GM18520 (cell line): ENCODE measurements around the gene TTC8.
"Not testable (repeated sequence)": the region's sequence is repeated elsewhere in the genome, so short reads cannot be mapped to it uniquely, and the experiment has no call there.

Experiments
- ATAC-seq: cut with Tn5 transposase; IDR thresholded peaks from one replicate; pipeline ENCODE4 v1.9.1; 2021; ENCODE audit not compliant: unreplicated experiment

The TTC8 gene

DNA sequence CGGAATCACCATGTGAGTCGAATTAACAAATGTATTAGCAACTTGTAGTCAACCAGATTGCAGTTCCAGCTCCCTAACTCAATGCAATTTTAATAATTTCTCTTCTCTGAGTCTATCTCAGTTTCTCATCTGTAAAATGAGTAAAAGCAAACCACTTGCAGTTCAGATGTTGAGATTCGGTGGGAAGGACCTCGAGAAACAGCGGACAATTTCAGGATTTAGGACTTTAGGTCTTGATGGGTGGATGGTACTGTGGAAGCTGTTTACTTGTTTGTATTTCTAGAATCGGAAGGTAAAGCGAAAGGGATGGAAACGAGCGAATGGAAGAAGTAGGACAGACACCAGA is 510 bp upstream of the TTC8 start:
- no peak for ATAC-seq

DNA sequence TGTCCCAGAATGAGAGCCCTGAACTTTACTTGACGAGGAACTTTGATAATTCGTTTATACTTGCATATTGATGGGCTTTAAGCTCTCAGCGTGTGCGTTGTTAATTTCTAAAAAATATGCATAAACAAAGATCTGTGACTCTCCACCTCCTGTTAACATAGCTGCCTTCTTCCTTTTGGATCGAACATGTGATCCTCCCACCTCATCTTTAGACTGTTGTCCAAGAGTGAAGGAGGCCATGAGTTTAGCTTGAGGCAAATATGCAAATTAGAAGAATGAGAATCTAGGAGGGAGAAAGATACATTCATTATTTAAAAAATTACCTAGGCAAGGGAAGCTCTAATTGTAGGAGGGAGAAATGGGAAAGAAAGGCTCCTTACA is 617 bp downstream of the TTC8 start:
- no peak for ATAC-seq

DNA sequence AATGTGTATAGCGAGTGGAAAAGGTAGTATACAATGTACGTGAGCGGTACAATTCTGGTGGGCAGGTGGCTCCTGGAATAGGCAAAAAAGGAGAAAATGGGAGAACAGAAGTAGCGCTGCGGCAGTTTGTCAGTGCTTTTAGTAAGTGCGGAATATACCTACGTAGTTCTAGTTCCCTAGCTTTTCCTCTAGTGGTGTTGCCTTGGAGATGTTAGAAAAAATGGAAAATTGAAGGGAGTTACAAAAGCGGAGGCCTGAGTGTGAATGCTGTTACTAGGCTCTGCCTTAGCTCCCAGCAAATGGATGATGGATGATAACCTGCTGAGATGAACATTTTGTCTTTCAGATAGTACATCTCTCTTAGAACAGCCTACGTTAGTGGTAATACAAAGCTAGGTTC is 1.1 kb downstream of the TTC8 start:
- no peak for ATAC-seq

DNA sequence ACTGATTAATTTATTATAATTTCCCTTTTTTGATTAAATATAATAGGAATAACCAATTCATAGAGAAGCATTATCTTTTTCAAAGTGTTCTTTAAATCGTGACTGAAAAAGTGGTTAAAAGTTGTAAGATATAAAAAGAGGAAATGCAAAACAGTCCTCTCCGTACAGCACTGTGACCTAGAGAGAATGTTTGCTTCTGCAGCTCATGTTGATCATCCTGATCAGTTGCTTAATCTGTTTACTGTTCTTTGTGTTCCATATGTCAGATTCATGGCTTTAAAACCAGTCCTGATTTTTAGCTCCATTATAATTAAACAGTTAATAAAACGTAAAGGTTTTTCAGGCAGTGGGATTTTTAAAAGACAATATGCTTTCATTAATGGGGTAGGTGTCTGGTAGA is 4.7 kb downstream of the TTC8 start:
- no peak for ATAC-seq

DNA sequence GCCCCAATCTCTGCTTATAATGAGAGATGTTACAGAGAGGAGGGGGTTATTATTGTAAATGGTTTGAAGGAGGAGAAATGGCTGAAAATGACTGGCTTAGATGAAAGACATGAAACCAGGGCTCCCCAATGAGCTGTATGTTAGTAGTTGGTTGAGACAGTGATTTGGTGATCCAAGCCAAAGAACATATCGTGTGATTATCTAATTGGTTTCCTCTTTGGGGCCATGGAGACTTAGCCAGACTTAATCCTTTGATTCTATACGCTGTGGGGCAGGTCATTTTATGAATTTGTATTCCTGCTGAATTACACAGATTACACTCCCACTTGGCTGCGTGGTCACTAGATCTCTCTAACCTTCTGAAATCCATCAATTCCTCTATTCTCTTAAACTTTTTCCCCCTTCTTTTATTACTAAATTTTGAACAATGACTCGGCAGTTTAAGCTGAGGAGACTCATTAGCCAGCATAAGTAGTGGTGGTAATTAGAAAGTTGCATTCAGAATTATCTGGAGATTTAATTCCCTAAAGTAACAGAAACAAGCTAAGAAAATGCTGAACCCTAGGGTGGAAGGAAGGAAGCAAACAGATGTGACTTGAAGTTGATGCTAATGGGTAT is 5.3 kb downstream of the TTC8 start:
- no peak for ATAC-seq

DNA sequence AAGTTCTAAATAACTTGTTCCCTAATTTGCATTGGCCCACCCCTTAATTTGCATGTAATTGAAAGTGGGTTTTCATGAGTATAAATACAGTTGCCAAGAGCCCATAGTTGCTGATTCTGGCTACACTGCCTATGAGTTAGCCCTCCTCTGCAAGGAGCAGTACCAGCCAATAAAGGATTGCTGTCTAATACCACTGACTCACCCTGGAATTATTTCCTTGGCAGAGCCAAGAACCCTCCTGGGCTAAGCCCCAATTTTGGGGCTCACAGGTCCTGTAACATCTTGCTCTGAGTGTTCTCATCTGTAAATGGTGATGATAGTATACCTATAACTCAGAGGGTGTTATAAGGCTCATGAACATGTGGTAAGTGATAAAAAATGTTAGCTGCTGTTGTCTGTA is 6.8 kb downstream of the TTC8 start:
- ATAC-seq, result no peak

DNA sequence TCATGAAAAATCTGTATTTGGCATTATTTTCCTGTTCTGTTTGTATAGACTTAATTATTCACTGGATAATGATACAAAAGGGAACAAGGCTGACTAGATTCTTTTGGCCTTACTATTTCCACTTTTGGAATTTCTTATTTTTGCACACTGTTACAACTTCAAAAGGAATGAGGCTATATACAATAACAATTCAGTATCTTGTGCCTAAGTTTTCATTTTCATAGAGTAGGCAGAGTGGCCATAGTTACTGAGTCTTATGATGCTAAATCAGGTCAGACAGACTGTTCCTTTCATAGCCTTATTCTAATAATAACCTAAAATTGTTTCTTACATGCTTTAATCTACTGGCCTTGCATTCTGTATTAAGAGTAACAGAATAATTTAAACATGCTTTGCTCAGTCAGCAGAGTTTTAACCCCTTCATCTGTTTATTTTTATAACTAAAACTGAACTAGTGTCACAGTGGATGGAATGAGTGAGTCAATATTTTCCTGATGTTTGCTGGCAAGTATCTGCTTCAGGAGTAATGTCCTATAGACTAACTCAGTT is 10.5 kb downstream of the TTC8 start:
- no peak for ATAC-seq

- ATAC-seq, result no peak
Measured at GRCh38 chr14:88835661-88836060, 11.2 kb downstream of the TTC8 start.

DNA sequence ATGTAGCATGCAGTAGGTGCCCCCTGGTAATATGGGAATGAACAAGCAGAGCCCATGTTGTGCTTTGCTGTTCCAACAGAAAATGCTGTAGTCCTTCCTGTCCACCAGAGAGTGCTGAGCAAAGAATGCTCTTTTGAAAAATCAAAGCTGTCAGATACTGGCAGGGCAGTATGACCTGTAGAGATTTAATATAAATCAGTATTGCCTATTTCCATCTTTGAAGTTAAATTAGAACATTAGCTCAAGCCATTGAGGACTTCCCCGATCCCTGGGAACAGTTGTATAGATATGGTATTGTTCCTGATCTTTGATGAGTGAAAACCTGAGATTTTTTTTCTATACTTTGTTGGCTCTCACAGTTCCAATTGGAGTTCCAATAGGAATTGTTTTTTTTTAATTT is 13.0 kb downstream of the TTC8 start:
- no peak for ATAC-seq

DNA sequence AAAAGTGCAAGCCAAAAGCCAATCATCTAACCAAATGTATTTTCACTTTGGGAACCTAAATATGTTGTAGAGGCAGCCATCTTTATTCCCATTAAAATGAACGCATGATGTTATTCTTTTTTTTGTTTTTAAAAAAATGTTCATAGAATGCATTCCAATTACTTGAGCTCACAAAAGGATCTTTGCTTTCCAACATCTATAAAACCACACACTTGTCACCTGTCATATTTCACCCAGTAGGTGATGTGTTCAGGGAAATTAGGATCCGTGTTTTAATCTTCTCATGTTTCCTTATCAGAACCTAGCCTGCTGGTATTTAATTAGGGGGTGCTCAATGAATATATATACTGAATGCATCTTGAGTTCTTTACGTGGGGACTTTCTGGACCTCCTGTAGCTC is 13.6 kb downstream of the TTC8 start:
- no peak for ATAC-seq

GRCh38 chr14:88840926-88841325 is 16.5 kb downstream of the TTC8 start:
- no peak for ATAC-seq

GRCh38 chr14:88841741-88842140 is 17.3 kb downstream of the TTC8 start:
- ATAC-seq, result no peak

GRCh38 chr14:88842414-88842813 is 18.0 kb downstream of the TTC8 start:
- no peak for ATAC-seq

DNA sequence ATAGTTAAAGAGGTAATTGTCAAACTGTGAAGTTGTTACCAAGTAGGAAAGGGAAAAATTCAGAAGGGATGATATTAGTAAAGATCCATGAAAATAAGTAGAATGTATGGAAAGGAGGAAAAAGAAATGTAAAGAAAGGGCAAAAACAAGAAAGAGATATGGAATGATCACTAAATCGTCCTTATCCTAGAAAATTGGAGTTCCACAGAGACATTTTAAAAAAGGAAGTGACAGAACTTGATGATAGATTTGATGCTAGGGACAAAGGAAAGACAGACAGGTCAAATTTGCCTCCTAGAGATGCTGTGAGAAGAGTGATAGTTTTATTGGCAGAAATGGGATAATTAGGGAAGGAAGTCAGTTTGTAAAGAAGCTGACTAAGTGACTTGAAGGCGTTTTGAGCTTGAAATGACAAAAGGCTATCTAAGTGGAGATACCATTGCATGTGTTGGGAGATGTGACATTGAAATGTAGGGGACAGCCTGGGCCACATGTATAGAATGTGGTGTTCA is 20.6 kb downstream of the TTC8 start:
- no peak for ATAC-seq

DNA sequence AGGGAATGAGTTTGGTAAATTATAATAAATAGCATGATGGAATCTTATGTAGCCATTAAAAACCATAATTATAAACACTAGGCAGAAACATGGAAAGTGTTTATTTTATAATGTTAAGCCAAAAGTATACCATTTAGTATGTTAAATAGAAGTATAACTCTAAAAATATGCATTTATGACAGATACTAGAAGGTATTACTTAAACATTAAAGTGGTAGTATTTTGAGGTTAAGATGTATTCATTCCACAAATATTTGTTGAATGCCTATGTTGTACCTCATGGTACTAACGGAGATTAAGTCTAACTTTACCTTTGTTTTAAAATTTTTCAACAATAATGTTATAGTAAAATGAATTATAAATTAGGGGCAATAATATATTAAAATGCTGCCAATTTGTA is 24.1 kb downstream of the TTC8 start:
- ATAC-seq, result no peak

GRCh38 chr14:88849716-88850115 is 25.3 kb downstream of the TTC8 start:
- no peak for ATAC-seq

DNA sequence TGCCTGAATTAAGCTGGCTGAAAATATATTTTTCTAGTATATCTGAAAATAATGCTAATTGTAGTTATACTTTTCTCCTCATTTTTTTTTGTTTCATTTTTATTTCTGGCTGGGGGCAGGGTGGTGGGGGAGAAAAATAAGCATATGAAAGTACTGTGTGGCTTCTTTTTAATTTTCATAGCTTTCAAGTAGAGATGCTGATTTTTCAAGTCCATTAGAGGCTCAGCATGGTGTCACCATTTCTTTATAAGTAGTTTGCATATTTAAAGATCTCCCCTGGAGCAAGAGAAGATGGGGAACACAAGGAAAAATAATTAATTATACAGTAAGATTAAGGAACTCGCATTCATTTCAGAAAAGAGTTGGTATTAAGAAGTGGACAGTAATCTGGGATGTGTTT is 27.1 kb downstream of the TTC8 start:
- no peak for ATAC-seq

DNA sequence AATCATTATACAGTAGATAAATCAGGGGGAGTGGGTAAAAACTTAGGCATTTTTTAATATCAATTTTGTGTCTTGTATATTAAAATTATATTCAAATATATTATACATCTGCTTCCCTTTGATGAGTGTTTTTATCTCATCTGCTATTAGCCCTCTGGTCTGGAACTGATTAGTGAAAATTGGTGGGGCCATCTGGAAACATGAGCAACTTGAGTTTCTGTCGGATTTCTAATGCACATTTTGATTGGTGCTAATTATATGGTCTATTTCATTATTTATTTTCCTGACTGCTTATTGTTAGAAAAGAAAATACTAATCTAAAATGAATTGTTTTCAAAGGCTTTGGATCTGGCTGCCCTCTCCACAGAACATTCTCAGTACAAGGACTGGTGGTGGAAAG is 28.2 kb downstream of the TTC8 start:
- no peak for ATAC-seq

DNA sequence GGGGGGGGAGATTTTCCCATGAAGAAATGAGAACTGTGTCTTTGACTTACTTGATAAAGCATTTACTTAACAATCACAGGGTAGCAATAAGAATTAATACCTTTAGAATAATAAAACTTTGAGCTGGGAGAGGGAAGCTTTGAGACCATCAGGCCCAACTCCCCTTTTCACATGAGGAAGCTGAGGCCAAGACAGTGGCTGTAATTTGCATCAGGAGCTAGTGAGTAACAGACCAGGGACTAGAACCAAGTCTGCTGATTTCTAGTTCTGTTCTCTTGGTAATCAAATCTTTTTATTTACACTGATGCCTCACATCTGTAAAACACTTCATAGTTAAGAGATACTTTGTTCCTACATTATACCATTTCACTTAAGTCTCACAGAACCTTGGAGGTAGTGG is 28.7 kb downstream of the TTC8 start:
- ATAC-seq, result no peak

GRCh38 chr14:88856786-88857366 is 32.4 kb downstream of the TTC8 start:
- ATAC-seq, result no peak

DNA sequence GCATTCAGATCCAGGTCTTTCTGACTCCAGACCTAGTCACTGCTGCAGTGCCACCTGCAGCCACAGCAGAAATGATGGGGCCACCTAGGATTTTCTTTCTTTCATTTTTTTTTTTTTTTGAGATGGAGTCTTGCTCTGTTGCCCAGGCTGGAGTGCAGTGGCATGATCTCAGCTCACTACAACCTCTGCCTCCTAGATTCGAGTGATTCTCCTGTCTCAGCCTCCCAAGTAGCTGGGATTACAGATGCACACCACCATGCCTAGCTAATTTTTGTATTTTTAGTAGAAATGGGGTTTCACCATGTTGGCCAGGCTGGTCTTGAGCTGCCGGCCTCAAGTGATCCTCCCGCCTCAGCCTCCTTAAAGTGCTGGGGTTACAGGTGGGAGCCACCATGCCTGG is 33.4 kb downstream of the TTC8 start:
- ATAC-seq, result not testable (repeated sequence)

GRCh38 chr14:88859118-88859517 is 34.7 kb downstream of the TTC8 start:
- ATAC-seq, result not testable (repeated sequence)

DNA sequence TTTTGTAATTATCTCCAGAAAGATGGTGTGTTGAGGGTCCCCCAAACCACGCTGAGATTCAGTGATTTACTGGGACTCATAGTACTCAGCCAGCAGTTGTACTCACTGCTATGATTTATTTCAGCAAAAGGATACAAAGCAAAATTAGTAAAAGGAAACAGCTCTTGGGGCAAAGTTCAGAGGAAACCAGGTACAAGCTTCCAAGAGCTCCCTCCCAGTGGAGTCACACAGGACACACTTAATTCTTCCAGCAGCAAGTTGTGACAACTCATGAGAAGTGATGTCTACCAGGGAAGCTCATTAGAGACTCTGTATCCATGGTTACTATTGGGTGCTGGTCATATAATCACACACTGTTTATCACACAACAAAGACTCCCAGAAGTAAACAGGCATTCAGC is 38.7 kb downstream of the TTC8 start:
- no peak for ATAC-seq
